Stimulated activated CD8-positive, alpha-beta memory T cell treated with anti-CD3 and anti-CD28 coated beads, Interleukin-7, amount 100 ng/mL, for 1 hour (primary cell): ENCODE results near the gene LMO4.

ENCODE experiments used
- DNase-seq, 2 donors: peaks; one replicate each; pipeline ENCODE4 v3.0.0-alpha.2; 2020; ENCODE audit warnings: low read depth in 2 of 2

The LMO4 gene

DNA sequence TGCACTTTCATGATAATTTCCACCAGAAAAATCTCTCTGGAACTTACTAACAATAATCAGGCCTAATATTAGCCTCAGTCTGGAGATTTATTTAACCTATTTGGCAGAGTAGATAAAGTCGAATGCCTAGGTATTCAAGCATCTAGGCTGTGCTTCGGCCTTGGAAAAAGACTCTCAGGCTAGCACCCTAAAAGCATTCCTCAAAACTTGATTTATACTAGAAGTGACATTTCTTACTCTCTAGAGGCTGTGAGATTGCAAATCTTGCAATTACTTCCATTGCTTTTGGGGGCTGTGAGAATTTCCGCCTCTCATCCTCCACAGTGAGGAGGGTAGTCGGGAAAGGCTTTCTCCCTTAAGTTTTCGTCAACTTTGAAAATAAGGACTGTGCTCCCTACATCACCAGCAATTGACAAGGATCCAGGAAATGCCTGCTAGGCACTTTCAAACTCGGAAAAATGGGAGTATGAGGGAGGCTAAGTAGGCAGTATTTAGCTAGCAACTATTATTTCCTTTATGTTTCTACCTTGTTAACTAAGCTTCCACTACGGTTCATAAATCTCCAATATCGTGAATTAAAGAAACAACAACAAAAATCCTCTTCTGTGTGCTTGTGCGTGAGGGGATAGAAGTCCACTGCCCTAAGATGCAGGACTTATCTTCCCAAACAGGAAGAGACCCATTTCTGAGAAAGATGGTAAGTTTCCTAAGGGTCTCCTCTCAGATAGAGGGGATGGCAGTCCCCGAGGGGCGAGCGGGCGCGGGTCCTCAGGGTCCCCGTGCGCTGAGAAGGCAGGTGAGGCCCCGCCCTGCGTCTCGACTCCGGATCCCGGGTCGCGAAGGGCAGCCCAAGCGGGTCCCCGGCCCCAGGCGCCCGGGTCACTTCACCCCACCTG lies 1.1 kb upstream of the LMO4 start:
- no peak for DNase-seq

DNA sequence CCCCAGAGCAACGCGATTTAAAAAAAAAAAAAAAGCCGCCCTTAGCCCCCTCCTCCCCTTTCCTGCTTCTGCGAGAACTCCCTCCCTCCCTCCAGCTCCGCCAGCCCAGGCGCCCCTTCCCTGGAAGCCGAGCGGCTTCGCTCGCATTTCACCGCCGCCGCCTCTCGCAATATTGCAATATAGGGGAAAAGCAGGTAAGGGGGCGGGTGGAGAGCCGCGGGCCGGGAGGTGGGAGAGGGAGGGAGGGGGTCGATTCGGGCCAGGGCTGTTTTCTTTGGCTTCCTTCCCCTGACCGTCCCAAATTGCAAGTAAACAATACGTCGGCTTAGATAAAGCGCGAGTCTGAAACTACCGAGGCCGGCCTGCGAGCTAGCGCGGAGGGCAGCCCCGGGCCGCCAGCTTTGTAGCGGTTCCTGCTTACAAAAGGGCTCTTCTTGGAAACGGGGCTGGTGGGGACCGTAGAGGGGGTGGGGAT lies 408 bp downstream of the LMO4 start:
- no peak for DNase-seq

DNA sequence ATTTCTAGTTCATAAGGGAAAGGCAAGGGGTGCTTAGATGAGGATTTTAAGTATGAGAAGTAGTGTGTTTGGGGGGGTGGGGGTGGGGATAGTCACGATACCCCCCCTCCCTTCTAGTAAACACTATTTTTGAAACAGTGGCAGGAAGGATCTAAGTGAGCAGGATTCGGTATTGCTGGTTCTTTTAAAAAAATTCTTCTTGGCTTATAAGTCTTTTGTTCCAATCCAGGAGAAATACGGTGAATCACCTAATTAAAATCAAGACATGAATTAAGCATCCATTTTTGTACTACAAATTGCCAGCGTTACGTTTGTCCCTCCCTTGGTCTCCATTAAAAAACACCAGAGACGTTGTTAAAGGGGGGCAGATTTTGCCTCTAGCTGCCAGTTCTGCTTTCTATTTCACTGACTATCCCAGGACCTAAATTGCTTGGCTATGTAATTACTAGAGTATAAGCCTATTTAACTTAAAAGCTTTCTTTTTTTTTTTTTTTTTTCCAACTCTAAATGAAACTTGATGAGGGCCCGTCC lies 911 bp downstream of the LMO4 start:
- DNase-seq = no peak

DNA sequence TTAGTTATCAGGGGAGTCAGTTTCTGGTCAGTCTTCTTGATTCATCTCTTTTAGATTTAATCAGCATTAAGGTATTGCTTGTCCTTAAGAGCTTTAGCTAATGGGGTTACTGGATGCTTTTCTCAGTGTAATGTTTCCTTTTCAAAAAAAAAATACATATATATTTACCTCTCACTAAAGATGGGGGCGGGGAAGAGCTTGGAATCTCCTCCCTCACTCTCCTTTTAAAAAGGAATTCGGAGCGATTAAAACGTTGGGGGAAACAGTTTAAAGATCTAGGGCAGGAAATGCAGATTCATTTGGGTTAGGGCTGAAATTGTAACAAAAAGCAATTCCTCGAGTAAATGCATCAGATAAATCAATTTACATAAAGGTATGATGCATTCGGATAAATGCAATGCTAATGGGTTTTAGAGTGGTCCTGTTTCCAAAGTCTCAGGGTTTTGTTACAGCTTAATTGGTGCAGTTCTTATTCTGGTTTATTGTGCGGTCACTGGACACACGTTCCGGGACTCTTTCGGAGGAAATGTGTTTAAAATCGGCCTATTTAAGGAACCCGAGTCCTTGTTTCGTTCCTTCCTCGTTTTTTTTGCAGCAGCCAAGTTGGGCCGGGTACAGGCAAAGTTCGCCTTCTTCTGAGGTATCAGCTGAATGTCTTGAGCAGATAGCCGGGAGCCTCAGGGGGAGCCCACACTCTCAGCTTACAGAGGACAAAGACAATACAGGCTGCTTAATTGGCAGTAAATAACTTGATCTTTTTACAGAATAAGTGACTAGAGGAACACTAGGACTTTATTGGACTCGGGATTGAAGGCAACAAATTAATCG lies 1.6 kb downstream of the LMO4 start:
- no peak for DNase-seq

DNA sequence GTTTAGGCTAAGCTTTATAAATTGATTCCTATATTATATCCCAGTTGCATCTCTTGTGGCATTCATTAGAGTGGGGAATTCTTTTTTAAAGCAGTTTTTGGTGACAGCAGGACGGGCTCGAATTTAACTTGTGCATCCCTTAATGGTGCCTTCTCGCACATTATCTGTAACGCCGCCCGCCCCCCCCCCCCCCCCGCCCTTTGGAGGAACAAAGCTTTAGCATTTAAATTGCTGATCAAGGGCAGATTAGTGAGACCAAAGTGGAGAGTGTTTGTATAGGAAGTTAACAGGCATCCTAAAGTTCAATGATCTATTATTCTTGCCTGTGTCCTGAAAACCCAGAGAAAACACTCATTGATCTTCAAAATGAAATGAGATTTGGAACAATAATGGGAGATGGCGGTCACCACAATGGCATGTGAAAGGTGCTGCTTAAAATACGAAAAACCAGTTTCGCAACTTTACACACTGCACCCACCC lies 2.2 kb downstream of the LMO4 start:
- no peak for DNase-seq

DNA sequence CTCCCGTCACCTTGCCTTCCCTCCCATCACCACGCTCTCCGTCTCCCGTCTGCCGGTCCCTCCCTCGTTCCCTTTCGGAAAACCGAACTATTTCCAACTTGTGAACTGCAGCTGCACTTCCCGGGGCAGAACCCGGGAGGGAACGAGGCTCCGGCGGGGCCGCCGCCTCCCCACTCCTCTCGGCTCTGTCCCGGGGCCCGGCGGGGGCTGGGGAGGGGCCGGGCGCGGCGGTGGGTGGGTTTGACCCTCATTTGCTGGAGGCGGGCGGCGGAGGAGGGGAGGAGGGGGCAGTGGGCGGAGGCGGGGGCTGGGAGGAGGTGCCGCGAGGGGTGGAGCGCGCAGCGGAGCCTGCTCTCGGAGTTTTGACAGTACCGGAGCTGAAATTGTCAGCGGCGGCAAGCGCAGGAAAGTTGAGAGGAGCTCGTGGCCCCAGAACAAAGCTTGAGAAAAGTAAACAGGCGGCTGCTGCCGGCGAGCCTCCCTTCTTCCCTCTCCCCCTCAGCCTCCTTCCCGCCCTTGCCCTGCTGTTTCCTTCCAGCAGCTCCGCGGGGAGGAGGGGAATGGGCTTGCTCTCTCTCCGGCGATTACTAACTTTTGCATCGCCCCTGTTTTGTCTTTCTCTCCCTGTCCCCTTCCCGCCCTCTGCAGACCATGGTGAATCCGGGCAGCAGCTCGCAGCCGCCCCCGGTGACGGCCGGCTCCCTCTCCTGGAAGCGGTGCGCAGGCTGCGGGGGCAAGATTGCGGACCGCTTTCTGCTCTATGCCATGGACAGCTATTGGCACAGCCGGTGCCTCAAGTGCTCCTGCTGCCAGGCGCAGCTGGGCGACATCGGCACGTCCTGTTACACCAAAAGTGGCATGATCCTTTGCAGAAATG lies 2.9 kb downstream of the LMO4 start:
- DNase-seq = peak; percentile 52 to 56

DNA sequence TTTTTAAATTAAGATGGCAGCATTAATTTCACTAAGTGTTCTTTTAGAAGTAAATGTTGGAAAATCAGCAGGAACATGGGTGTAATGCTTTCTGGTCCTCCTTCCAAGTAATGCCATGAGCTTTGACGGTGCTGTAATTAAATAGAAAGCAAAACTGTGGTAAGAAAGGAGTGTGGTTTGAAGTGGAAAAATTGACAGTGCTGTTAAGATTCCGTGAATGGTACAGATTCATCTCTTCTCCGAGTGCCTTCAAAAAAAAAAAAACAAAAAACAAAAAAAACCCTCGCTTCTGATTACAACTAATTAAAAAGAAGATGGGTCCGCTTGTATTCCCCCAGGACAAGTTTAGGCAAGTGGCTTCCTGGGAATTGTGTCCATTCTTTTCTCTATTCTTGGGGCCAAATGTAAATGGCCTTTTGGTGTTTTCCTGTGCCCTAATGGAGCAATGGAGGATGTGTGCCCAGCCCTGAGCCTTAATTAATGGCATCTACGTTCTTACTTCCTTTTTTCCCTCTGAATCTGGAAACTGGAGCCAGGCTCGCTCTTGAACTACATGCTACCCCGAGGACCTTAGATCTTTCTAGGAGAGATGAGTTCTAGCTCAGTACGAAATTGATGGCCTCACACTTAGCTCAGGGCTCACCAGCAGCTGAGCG lies 5.1 kb downstream of the LMO4 start:
- DNase-seq = no peak

DNA sequence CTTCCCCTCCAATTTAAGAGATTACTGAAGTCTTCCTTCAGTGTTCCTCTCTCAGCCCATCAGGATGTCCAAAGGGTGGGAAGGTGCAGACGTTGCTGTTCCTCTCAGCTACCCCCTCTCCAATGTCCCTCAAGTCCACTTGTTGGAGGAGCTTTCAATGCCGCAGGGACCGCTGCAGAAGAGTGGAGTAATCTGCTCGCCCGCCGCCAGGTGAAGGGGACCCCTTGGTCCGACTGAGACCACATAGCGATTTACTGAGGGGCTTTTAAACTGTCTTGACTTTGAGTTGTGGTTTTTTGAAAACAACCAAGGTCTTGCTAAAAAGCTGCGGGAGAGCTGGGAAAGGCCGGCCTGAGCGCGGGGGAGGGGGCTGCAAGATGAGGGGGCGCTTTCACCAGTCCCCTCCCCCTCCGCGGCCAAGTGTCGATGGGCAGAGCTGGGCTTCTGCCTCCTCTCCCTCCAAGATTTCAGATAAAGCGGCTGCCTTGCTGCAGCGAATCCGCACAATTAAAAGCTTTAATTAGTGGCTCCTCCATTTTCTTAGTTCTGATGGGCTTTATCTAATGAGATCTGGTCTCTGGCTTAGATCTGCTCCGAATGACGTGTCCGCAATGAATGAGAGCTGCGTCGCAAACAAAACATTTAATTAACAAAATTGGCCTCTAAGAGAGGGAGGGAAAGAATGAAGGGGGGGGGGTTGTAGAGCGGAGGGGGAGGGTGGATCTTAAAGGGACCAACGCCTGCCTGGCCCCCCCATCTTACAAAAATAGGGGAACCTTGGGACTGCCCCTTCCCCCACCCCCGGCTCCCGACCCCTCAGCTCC lies 5.9 kb downstream of the LMO4 start:
- DNase-seq = no peak

DNA sequence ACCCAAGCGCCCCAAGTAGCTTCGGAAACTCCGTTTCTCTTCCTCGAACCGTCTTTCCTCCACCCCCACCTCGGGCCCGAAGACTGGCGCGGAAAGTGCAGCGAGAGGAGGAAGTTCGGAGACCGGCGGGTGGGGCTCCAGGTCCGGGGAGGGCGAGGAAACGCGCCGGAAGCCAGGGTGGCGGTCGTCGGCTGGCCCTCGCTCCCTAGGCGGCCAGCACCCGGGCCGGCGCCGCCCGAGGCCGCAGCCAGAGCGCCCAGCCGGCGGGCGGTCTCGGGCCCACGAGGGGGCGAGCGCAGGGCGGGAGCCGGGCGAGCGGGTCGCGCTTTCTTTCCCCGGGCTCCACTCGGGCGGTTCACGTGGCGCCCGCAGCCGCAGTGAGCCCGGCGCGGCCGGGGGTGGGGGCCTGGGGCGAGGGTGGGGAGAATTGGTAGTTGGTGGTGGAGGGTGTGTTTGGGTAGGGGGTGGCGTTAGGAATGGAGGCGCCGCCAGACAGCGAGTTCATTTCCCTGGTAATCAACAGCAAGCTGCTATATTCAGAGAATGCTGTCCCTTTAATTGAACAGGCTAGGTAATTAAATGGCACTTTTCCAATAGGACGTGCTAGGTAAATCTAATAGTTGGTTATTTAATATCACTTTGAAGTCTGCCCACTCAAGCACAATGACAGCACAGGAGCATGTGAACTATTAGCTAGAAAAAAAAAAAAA lies 6.7 kb downstream of the LMO4 start:
- peak; percentile 53 to 54 for DNase-seq

DNA sequence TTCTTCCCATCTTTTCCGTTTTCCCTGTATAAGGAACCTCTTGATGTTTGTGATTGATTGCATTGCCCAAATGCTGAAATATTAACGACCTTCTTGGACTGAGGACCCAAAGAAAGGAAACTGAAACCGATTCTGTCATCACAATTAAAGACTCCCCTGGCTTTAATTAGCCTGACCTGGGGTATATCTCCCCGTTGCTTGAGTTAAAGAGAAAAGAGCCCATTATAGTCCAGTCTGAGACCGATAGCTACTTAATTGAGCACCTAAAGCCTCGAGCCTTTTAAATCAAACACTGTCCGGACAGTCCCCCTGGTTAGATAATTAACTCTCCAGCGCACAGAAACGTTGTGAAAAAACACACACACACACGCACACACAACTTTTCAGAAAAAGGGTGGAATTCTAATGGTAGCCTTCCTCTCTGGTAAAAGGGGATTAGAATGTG lies 8.0 kb downstream of the LMO4 start:
- no peak for DNase-seq

DNA sequence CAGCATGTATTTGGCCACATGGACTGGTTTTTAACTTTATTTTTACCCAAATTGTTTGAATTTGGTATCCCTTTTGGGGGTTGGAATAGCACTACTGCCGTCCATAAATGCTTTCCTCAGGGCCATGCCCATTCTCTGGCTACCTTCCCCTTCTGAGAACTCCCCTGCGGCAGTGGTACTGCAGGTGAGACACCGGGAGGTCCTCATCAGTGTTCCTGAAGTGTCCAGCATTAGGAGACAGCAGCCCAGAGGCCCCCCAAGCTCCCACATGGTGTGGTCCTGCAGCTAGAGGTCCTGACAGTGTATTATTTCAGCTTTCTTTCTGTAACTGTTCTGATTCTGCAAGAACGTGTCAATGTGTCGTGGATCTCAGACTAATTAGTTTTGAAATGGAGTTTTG lies 8.9 kb downstream of the LMO4 start:
- DNase-seq = no peak

DNA sequence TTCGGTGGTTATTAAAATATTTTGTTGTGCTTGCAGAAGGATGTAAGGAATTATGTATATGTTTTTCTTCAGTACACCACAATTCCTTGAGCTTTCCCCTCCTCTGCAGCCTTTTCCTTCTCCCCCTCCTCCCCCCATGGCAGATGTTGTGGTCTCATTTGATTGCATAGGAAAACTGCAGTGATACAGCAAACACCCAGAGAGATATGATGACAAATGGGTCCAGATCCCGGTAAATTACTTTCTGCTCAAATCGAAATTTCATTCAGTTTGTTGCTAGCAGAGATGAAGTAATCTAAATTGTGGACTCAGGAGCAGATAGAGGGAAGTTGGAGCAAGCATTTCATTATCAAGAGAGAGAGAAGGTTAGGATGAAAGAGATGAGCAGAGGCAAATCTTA lies 9.9 kb downstream of the LMO4 start:
- no peak for DNase-seq

DNA sequence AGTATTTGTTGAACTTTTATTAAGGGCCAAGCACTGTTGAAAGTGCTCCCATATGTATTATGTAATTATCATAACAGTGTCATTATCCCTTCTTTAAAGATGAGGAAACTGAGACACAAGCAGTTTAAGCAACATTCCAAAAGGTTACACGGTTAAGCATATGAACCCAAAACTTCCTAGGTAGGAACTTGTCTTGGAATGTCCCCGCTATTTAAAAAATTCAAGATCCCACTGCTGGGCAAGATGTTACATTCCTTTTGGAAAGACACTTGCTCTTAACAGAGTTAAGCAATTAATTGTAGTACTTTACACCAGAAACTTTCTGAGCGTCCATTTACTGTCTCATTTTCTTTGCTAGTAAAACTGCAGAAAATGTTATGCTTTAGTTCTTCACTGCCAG lies 15.6 kb downstream of the LMO4 start:
- DNase-seq = no peak

DNA sequence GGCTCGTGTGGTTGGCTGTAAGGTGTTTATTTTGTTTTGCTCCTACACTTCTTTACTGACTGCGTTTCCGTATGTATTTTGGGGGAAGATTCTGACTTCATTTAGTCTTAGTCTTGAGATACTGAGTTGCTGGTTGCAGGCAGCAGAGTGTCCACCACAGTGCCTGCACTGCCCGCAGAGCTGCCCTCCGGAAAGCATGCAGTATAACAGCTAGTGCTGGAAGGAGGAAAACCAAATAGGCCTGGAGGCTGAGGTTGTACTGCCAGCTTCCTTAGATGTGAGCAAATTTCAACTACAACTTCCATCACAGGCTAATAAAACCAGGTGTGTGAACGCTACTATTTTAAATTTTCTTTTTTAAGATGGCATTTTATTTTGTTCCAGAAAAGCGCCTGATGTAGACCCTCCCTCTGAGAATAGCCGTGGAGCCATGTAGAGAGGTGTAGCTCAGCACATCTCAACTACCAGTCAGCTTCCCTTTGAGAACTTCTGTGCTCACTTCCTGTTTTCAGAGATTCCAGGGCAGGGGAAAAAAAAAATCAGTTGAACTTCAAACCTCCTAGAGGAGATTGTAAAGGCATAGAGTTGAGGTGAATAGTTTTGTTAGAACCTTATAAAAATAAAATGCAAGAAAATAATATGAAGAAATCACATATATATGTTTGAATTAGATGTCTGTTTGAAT lies 17.6 kb downstream of the LMO4 start:
- DNase-seq = no peak

DNA sequence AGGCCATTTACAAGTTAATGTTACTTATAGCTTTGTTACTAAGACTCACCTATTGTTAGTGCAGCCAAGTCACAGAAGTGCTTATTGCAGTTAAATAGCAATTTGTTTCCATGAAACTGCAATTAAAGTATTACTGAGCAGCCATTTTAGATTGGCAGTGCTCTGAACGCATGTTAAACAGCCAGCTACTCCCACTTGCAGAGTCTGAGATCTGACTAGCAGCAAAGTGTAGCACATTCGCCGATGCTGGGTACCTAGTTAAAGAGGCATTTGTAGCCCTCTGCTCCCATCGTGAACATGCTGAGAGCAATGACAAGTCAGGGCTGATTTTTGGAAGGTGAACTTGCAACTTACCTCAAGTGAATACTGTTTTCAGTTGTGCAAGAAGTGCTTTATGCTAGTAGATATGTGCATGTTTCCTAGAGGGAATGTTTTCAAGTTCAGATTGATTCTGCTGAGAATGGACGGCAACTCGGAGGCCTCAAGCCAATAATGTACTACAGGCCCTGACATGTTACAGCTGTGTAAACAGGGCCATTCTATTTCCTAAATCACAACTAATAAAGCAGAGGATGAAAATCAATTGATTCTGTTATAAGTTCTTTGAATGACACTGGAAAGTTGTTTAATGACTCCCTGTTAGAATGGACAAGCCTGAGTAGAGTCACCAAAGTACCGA lies 19.8 kb downstream of the LMO4 start:
- DNase-seq = no peak

DNA sequence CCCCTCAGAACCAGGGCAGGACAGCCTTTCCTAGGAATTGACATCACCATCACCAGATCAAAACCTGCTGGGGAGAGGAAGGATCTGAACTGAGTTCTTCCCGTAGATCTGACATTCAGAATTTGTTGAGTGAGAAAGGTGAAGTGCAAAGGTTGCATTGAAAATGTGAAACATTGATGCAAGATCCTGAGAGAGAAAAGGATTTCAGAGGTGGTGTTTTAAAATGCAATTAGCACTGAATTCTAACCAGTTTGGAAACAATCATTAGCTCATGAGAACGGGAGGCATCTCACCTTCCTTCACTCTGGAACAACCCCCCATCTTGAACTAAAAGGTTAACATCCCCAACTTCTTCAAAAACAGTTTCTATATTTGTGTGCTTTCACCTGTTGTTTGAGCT lies 20.4 kb downstream of the LMO4 start:
- DNase-seq = no peak

DNA sequence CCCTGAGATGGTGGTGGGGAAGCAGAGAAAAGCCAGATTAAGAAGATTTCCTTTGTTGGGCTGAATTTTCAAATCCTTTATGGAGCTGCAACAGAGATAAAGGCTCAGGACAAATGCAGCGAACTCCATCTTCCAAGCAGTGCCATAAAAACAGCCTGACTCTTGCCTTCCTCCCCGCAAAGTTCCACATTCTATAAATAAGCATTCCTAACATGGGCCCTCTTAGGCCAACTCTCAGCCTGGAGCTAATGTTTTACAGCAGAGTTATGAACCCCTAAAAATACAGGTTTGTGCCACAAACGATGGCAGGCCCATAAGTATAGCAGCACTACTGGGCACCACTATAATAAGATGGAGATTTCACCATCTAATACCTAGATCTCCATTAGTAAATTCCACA lies 27.2 kb downstream of the LMO4 start:
- no peak for DNase-seq

DNA sequence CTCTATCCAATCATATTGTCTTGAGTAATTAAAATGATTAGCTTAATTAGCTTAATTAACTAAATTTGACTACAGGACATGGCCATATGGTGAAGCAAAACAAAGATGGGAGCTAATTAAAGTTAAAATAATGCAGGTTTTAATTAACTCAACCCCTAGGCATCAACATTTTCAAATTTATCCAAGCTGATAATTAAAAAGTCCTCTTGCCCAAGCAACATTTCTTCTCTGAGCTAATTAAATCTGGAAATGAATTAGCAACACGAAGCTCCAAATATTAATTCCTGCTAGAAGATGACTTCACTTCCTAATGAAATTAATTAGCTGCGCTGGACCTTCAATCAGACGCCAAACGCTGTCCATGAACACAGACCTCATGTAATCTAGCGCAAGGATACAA lies 27.9 kb downstream of the LMO4 start:
- DNase-seq = no peak
